Measurements from ENCODE around the gene TNFSF9.
"Not testable (repeated sequence)": the region's sequence is repeated elsewhere in the genome, so short reads cannot be mapped to it uniquely, and the experiment has no call there.

Gene TNFSF9

GRCh38 chr19:6532244-6532999, 1.6 kb downstream of the TNFSF9 start:
- DNase-seq: peak in 1 of 2 donors; percentile 22

GRCh38 chr19:6533000-6533328, 2.1 kb downstream of the TNFSF9 start:
- no peak for DNase-seq

- no peak for DNase-seq
Measured at GRCh38 chr19:6533746-6534418, 3.1 kb downstream of the TNFSF9 start.

- no peak for DNase-seq
Measured at GRCh38 chr19:6534451-6535093, 3.7 kb downstream of the TNFSF9 start.

GRCh38 chr19:6535558-6536137, 4.8 kb downstream of the TNFSF9 start:
- no peak for DNase-seq

GRCh38 chr19:6539514-6539913, 8.7 kb downstream of the TNFSF9 start:
- DNase-seq: no peak

GRCh38 chr19:6540918-6541689, 10.3 kb downstream of the TNFSF9 start:
- DNase-seq: no peak

- DNase-seq: no peak
Measured at GRCh38 chr19:6543866-6544347, 13.1 kb downstream of the TNFSF9 start.

- DNase-seq: not testable (repeated sequence)
Measured at GRCh38 chr19:6550679-6551078, 19.9 kb downstream of the TNFSF9 start.

GRCh38 chr19:6551091-6551490, 20.3 kb downstream of the TNFSF9 start:
- DNase-seq: no peak

- no peak for DNase-seq
Measured at GRCh38 chr19:6551607-6552450, 21.0 kb downstream of the TNFSF9 start.

GRCh38 chr19:6556043-6556449, 25.2 kb downstream of the TNFSF9 start:
- DNase-seq: no peak

GRCh38 chr19:6556480-6557195, 25.8 kb downstream of the TNFSF9 start:
- no peak for DNase-seq

GRCh38 chr19:6562437-6562836, 31.6 kb downstream of the TNFSF9 start:
- DNase-seq: not testable (repeated sequence)

GRCh38 chr19:6564393-6564792, 33.6 kb downstream of the TNFSF9 start:
- no peak for DNase-seq

- not testable (repeated sequence) for DNase-seq
Measured at GRCh38 chr19:6566727-6567126, 35.9 kb downstream of the TNFSF9 start.

- DNase-seq: no peak
Measured at GRCh38 chr19:6568010-6568526, 37.2 kb downstream of the TNFSF9 start.

- DNase-seq: no peak
Measured at GRCh38 chr19:6568816-6569215, 38.0 kb downstream of the TNFSF9 start.

GRCh38 chr19:6570764-6571163, 39.9 kb downstream of the TNFSF9 start:
- no peak for DNase-seq

GRCh38 chr19:6571167-6571566, 40.3 kb downstream of the TNFSF9 start:
- DNase-seq: no peak

GRCh38 chr19:6572217-6572616, 41.4 kb downstream of the TNFSF9 start:
- no peak for DNase-seq

Data from bone marrow (tissue), 2 donors.